ENCODE measurements around the gene SIGLEC12.

The SIGLEC12 gene

DNA sequence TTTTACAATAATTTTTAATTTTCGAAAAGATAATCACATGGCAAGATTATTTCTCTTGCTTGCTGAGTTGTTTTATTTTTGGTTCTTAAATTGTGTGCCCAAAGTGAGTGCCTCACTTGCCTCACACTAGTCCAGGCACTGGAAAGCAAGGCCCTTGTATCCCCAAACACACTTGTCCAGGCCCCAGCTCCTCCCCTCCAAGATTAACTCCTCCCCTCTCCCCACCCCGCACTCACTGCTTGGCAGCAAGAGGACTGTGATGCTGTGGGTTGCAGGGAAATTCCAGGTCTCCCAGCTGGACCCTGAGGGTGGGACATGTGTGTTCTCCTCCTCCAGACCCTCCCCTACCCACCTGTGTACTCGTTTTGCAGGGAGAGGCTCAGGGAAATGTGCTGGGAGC is 3.9 kb downstream of the SIGLEC12 start:
- Histone ChIP-seq H3K36me3 (ENCODE audit: control insufficient read depth, insufficient read depth, low read length) (no peaks in the 10 kb centered on the region), H3K9ac (ENCODE audit: low read depth, low read length) (no peak overlapping the region), H3K27me3 (ENCODE audit: control insufficient read depth, insufficient read depth, low read length) (peaks cover 7% of the 10 kb centered on the region), H3K9me3 (ENCODE audit: control insufficient read depth, insufficient read depth, low read length) (no peaks in the 10 kb centered on the region), H3K4me3 (ENCODE audit: low read depth, low read length) (no peak overlapping the region), H3K4me1 (ENCODE audit: control insufficient read depth, insufficient read depth, low read length) (no peaks in the 10 kb centered on the region)

- H3K27me3 ChIP-seq (ENCODE audit: control insufficient read depth, insufficient read depth, low read length), result peaks cover 7% of the 10 kb centered on the region
- no peaks in the 10 kb centered on the region for H3K36me3 ChIP-seq (ENCODE audit: control insufficient read depth, insufficient read depth, low read length)
- H3K4me1 ChIP-seq (ENCODE audit: control insufficient read depth, insufficient read depth, low read length), result no peaks in the 10 kb centered on the region
- no peaks in the 10 kb centered on the region for H3K9me3 ChIP-seq (ENCODE audit: control insufficient read depth, insufficient read depth, low read length)
- no peak overlapping the region for H3K9ac ChIP-seq (ENCODE audit: low read depth, low read length)
- no peak overlapping the region for H3K4me3 ChIP-seq (ENCODE audit: low read depth, low read length)
Observed at GRCh38 chr19:51493776-51494175, 7.8 kb downstream of the SIGLEC12 start.

GRCh38 chr19:51491586-51491985 is 10.0 kb downstream of the SIGLEC12 start:
- H3K4me3 ChIP-seq (ENCODE audit: low read depth, low read length), result no peak overlapping the region
- H3K36me3 ChIP-seq (ENCODE audit: control insufficient read depth, insufficient read depth, low read length), result no peaks in the 10 kb centered on the region
- no peaks in the 10 kb centered on the region for H3K9me3 ChIP-seq (ENCODE audit: control insufficient read depth, insufficient read depth, low read length)
- H3K4me1 ChIP-seq (ENCODE audit: control insufficient read depth, insufficient read depth, low read length), result no peaks in the 10 kb centered on the region
- peaks cover 2% of the 10 kb centered on the region for H3K27me3 ChIP-seq (ENCODE audit: control insufficient read depth, insufficient read depth, low read length)
- H3K9ac ChIP-seq (ENCODE audit: low read depth, low read length), result no peak overlapping the region

- no peak overlapping the region for H3K4me3 ChIP-seq (ENCODE audit: low read depth, low read length)
- no peaks in the 10 kb centered on the region for H3K4me1 ChIP-seq (ENCODE audit: control insufficient read depth, insufficient read depth, low read length)
- H3K9me3 ChIP-seq (ENCODE audit: control insufficient read depth, insufficient read depth, low read length), result no peaks in the 10 kb centered on the region
- H3K36me3 ChIP-seq (ENCODE audit: control insufficient read depth, insufficient read depth, low read length), result no peaks in the 10 kb centered on the region
- peaks cover 2% of the 10 kb centered on the region for H3K27me3 ChIP-seq (ENCODE audit: control insufficient read depth, insufficient read depth, low read length)
- H3K9ac ChIP-seq (ENCODE audit: low read depth, low read length), result no peak overlapping the region
Observed at GRCh38 chr19:51490676-51491075, 10.9 kb downstream of the SIGLEC12 start.

- H3K36me3 ChIP-seq (ENCODE audit: control insufficient read depth, insufficient read depth, low read length), result no peaks in the 10 kb centered on the region
- no peaks in the 10 kb centered on the region for H3K4me1 ChIP-seq (ENCODE audit: control insufficient read depth, insufficient read depth, low read length)
- peaks cover 2% of the 10 kb centered on the region for H3K27me3 ChIP-seq (ENCODE audit: control insufficient read depth, insufficient read depth, low read length)
- H3K9ac ChIP-seq (ENCODE audit: low read depth, low read length), result no peak overlapping the region
- no peaks in the 10 kb centered on the region for H3K9me3 ChIP-seq (ENCODE audit: control insufficient read depth, insufficient read depth, low read length)
- H3K4me3 ChIP-seq (ENCODE audit: low read depth, low read length), result no peak overlapping the region
Observed at GRCh38 chr19:51489113-51489512, 12.5 kb downstream of the SIGLEC12 start.

DNA sequence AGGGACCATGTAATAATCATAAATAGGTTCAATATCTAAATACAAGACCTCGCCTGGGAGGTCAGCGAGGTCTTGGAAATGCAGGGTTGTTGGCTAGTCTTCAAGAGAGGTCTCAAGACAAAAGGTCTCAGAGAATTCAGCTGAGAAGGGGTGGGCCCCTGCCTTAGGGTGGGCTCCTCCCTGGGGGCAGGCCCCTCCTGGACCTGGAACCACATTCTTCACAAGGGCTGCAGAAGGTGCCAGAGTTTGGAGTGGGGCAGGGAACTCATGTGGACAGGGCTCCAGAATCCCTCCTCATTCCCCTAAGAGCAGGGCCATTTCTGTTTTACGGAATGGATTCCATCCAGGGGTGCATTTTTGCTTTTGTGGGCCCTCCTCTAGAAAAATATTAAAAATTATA is 13.1 kb downstream of the SIGLEC12 start:
- Histone ChIP-seq H3K4me3 (ENCODE audit: low read depth, low read length) (no peak overlapping the region), H3K9me3 (ENCODE audit: control insufficient read depth, insufficient read depth, low read length) (no peaks in the 10 kb centered on the region), H3K27me3 (ENCODE audit: control insufficient read depth, insufficient read depth, low read length) (peaks cover 3% of the 10 kb centered on the region), H3K36me3 (ENCODE audit: control insufficient read depth, insufficient read depth, low read length) (no peaks in the 10 kb centered on the region), H3K9ac (ENCODE audit: low read depth, low read length) (no peak overlapping the region), H3K4me1 (ENCODE audit: control insufficient read depth, insufficient read depth, low read length) (no peaks in the 10 kb centered on the region)

- Histone ChIP-seq H3K4me3 (ENCODE audit: low read depth, low read length) (no peak overlapping the region), H3K4me1 (ENCODE audit: control insufficient read depth, insufficient read depth, low read length) (no peaks in the 10 kb centered on the region), H3K36me3 (ENCODE audit: control insufficient read depth, insufficient read depth, low read length) (no peaks in the 10 kb centered on the region), H3K9me3 (ENCODE audit: control insufficient read depth, insufficient read depth, low read length) (no peaks in the 10 kb centered on the region), H3K27me3 (ENCODE audit: control insufficient read depth, insufficient read depth, low read length) (peaks cover 3% of the 10 kb centered on the region), H3K9ac (ENCODE audit: low read depth, low read length) (no peak overlapping the region)
Observed at GRCh38 chr19:51485960-51486660, 15.5 kb downstream of the SIGLEC12 start.

- no peaks in the 10 kb centered on the region for H3K36me3 ChIP-seq (ENCODE audit: control insufficient read depth, insufficient read depth, low read length)
- H3K4me3 ChIP-seq (ENCODE audit: low read depth, low read length), result no peak overlapping the region
- H3K9me3 ChIP-seq (ENCODE audit: control insufficient read depth, insufficient read depth, low read length), result no peaks in the 10 kb centered on the region
- H3K27me3 ChIP-seq (ENCODE audit: control insufficient read depth, insufficient read depth, low read length), result peaks cover 3% of the 10 kb centered on the region
- H3K9ac ChIP-seq (ENCODE audit: low read depth, low read length), result no peak overlapping the region
- H3K4me1 ChIP-seq (ENCODE audit: control insufficient read depth, insufficient read depth, low read length), result no peaks in the 10 kb centered on the region
Observed at GRCh38 chr19:51480590-51480989, 21.0 kb downstream of the SIGLEC12 start.

GRCh38 chr19:51479531-51480331 is 21.9 kb downstream of the SIGLEC12 start:
- no peaks in the 10 kb centered on the region for H3K9me3 ChIP-seq (ENCODE audit: control insufficient read depth, insufficient read depth, low read length)

GRCh38 chr19:51478381-51479234 is 23.0 kb downstream of the SIGLEC12 start, which contains the start of gene CEACAM18:
CEACAM18 (plus strand) TSS chr19:51478539.
- Histone ChIP-seq H3K4me3 (ENCODE audit: low read depth, low read length) (no peak within 1 kb of the TSS), H3K9ac (ENCODE audit: low read depth, low read length) (no peak within 1 kb of the TSS), H3K27me3 (ENCODE audit: control insufficient read depth, insufficient read depth, low read length) (peaks cover 5% of the 10 kb centered on the region), H3K9me3 (ENCODE audit: control insufficient read depth, insufficient read depth, low read length) (no peaks in the 10 kb centered on the region), H3K36me3 (ENCODE audit: control insufficient read depth, insufficient read depth, low read length) (no peaks in the 10 kb centered on the region), H3K4me1 (ENCODE audit: control insufficient read depth, insufficient read depth, low read length) (no peaks in the 10 kb centered on the region)

More at GRCh38 chr19:51479531-51480331, 21.9 kb downstream of the SIGLEC12 start:
- Histone ChIP-seq H3K27me3 (ENCODE audit: control insufficient read depth, insufficient read depth, low read length) (peaks cover 3% of the 10 kb centered on the region), H3K4me1 (ENCODE audit: control insufficient read depth, insufficient read depth, low read length) (no peaks in the 10 kb centered on the region), H3K4me3 (ENCODE audit: low read depth, low read length) (no peak overlapping the region), H3K9ac (ENCODE audit: low read depth, low read length) (no peak overlapping the region), H3K36me3 (ENCODE audit: control insufficient read depth, insufficient read depth, low read length) (no peaks in the 10 kb centered on the region)

GRCh38 chr19:51477344-51477743 is 24.3 kb downstream of the SIGLEC12 start:
- Histone ChIP-seq H3K9ac (ENCODE audit: low read depth, low read length) (no peak overlapping the region), H3K9me3 (ENCODE audit: control insufficient read depth, insufficient read depth, low read length) (no peaks in the 10 kb centered on the region), H3K4me1 (ENCODE audit: control insufficient read depth, insufficient read depth, low read length) (no peaks in the 10 kb centered on the region), H3K4me3 (ENCODE audit: low read depth, low read length) (no peak overlapping the region), H3K36me3 (ENCODE audit: control insufficient read depth, insufficient read depth, low read length) (no peaks in the 10 kb centered on the region), H3K27me3 (ENCODE audit: control insufficient read depth, insufficient read depth, low read length) (peaks cover 4% of the 10 kb centered on the region)
